H1 (cell line): ENCODE data around the gene KLHL3. TPM values are rescaled to one million over a fixed set of nuclear protein-coding genes. Genes with fewer than 3 reads are reported as not detected.

Experiments used
- ATF2 ChIP-seq: IDR thresholded peaks from 2 replicates; pipeline ENCODE4 v1.6.1; 2012; ENCODE audit warnings: low read length, inconsistent platforms
- CEBPB ChIP-seq: IDR thresholded peaks from 2 replicates; pipeline ENCODE4 v1.6.1; 2012; ENCODE audit warnings: low read depth, low read length
- HDAC2 ChIP-seq, 2 experiments: fragments of 300-600 bp in 1 of 2; sonication (generic) in 1 of 2; IDR thresholded peaks; 2 replicates each; pipeline ENCODE4 v1.6.1; 2011 to 2012; ENCODE audit warnings: low read depth in 2 of 2, low read length in 2 of 2, mild to moderate bottlenecking in 2 of 2, moderate library complexity in 2 of 2, borderline replicate concordance in 1 of 2, inconsistent platforms in 1 of 2
- JUND ChIP-seq: IDR thresholded peaks from 2 replicates; pipeline ENCODE4 v1.6.1; 2011; ENCODE audit warnings: mild to moderate bottlenecking, improper control_type of control experiment, low read length
- TBP ChIP-seq: IDR thresholded peaks from 2 replicates; pipeline ENCODE4 v1.6.1; 2011; ENCODE audit warnings: low read depth, low read length, improper control_type of control experiment
- TEAD4 ChIP-seq: IDR thresholded peaks from 2 replicates; pipeline ENCODE4 v1.6.1; 2012; ENCODE audit warnings: low read depth, low read length, inconsistent platforms, mixed read lengths
- polyA plus RNA-seq, 7 experiments: library from polyadenylated mRNA; depleted of rRNA in 3 of 7; stranded (reverse) in 5 of 7; unstranded in 2 of 7; fragments of >200 nt in 5 of 7; fragments of 200-250 nt in 2 of 7; gene quantifications; 1 replicate in 5 of 7; 2 replicates in 1 of 7; 4 replicates in 1 of 7; pipeline versions ENCODE4 v1.2.1 to v1.2.3, GENCODE V29; 2011 to 2013; ENCODE audit warnings: missing spikeins in 2 of 7, mixed read lengths in 2 of 7
- total RNA-seq: library from RNA; stranded (reverse); fragmentation: NEBNext Ultra II Directional; extraction: Animal tissue kit (Norgen Biotek cat#: 25700); gene quantifications from 2 replicates; pipeline ENCODE4 v1.2.1, GENCODE V29; 2021
- TF ChIP-seq, protein P1 (sequence below): IDR thresholded peaks from 2 replicates; pipeline ENCODE4 v1.6.1; 2012; ENCODE audit warnings: inconsistent platforms

The KLHL3 gene
- total and polyA plus RNA-seq, 2 of the 8 experiments (the other 6 are each of a cell fraction or from before 2014, with no cell fraction given): 7.4 to 13.7 TPM

DNA sequence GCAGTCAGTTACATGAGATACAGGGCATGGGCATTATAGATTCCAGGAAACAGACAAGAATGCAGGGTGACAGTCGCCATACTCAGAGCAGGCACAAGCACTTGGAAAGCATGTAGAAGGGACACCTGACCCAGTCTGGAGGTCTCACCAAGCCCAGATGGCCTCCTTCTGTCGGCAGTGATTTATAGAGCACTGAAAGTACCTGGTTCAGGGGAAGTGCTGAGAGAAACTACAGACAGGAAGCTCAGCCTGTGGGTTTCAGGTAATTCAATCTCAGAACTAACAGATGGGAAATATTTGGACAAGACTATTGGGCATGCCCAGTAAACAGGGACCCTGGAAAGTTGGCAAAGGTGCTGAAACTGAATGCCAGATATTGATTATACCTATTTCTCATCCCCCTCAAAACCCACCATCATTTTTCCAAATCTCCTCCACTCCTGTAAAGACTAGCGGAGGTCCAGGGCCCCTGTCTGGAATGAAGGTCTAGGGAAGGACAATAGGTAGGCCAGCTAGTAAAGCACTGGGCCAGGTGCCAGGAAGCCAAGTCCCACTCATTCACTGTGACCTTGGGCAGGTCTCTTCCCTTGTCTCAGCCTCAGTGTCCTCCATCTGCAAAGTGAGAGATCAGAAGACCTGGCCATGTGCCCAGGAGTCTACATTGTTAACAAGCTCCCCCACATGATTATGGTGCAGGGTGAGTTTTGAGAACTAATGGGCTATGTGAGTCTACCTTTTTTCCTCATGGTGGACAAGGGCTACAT is 26.9 kb downstream of the KLHL3 start (continued):
- TF ChIP-seq TEAD4: no peak
- TF ChIP-seq JUND: no peak
- TF ChIP-seq TBP: no peak
- no peak for TF ChIP-seq HDAC2 (IDR thresholded peaks at IDR 0.05; ENCODE audit: borderline replicate concordance in 1 of 2, low read depth in 2 of 2, low read length in 2 of 2)
- no peak for TF ChIP-seq ATF2
- no peak for TF ChIP-seq CEBPB
- TF ChIP-seq, protein P1, sequence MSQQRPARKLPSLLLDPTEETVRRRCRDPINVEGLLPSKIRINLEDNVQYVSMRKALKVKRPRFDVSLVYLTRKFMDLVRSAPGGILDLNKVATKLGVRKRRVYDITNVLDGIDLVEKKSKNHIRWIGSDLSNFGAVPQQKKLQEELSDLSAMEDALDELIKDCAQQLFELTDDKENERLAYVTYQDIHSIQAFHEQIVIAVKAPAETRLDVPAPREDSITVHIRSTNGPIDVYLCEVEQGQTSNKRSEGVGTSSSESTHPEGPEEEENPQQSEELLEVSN: no peak
